ACC112 (cell line): Measurements from ENCODE around the gene RGS3.

Source experiments
- H2AFZ ChIP-seq: fragments of 200-600 bp; sonication (generic); one replicate; pipeline ENCODE4 v1.6.0; 2017; ENCODE audit warnings: antibody characterized with exemption, low read length; ENCODE audit not compliant: unreplicated experiment
- H3K27ac ChIP-seq: fragments of 200-600 bp; sonication (generic); 2 replicates; pipeline ENCODE4 v1.5.1; 2014; ENCODE audit warnings: low read depth, mild to moderate bottlenecking, antibody characterized with exemption, low read length, moderate library complexity
- H3K27me3 ChIP-seq: fragments of 200-600 bp; sonication (generic); 2 replicates; pipeline ENCODE4 v1.6.1; 2014; ENCODE audit warnings: mild to moderate bottlenecking, antibody characterized with exemption, low read length, moderate library complexity, mixed read lengths; ENCODE audit not compliant: insufficient read depth
- H3K36me3 ChIP-seq: fragments of 200-600 bp; sonication (generic); 2 replicates; pipeline ENCODE4 v1.6.1; 2016; ENCODE audit warnings: mild to moderate bottlenecking, antibody characterized with exemption, low read length, moderate library complexity, mixed read lengths; ENCODE audit not compliant: insufficient read depth
- H3K4me1 ChIP-seq: fragments of 200-600 bp; sonication (generic); one replicate; pipeline ENCODE4 v1.6.1; 2016; ENCODE audit warnings: low read length, mixed read lengths; ENCODE audit not compliant: insufficient read depth, unreplicated experiment, control insufficient read depth
- H3K4me3 ChIP-seq: fragments of 200-600 bp; sonication (generic); 2 replicates; pipeline ENCODE4 v1.5.1; 2014; ENCODE audit warnings: mild to moderate bottlenecking, low read depth, low read length
- H3K79me2 ChIP-seq: fragments of 200-600 bp; sonication (generic); one replicate; pipeline ENCODE4 v1.6.0; 2016; ENCODE audit warnings: low read length; ENCODE audit not compliant: control insufficient read depth, unreplicated experiment, insufficient read depth

RGS3 gene

DNA sequence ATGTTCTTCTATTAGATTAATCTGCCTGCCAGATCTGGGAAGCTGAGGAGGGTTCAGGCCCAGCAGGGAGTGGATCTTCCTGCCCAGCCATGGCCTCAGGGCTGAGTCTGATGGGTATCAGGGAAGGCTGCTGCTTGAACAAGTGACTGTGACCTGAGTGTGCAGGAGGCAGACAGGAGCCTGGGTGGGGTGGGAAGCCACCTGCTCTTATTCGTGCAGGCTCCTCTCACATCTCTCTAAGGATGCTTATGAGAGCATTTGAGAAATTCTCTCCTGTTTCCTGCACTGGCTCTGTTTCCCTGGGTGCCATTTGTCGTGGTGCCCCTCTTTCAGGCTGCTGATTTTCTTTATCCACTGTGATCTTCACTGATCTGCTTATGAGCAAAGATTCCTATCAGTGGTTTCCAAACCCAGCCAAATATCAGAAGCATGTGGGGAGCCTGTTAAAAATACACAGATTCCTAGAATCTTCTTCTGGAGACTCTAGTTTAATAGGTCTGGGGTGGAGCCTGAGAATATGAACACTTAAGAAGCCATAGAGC lies 2.1 kb downstream of the RGS3 start:
- no peak overlapping the region for H3K27ac ChIP-seq
- H3K4me1 ChIP-seq, result no peaks in the 10 kb centered on the region
- no peak overlapping the region for H3K4me3 ChIP-seq
- H2AFZ ChIP-seq, result no peak overlapping the region
- peaks cover 51% of the 10 kb centered on the region for H3K27me3 ChIP-seq
- H3K36me3 ChIP-seq, result no peaks in the 10 kb centered on the region
- H3K79me2 ChIP-seq, result no peaks in the 10 kb centered on the region

- no peaks in the 10 kb centered on the region for H3K79me2 ChIP-seq
- H3K4me1 ChIP-seq, result no peaks in the 10 kb centered on the region
- no peak overlapping the region for H3K27ac ChIP-seq
- H2AFZ ChIP-seq, result no peak overlapping the region
- no peak overlapping the region for H3K4me3 ChIP-seq
- H3K36me3 ChIP-seq, result no peaks in the 10 kb centered on the region
- H3K27me3 ChIP-seq, result peaks cover 56% of the 10 kb centered on the region
Measured at GRCh38 chr9:113467183-113467582, 3.7 kb downstream of the RGS3 start.

GRCh38 chr9:113468716-113469448 lies 5.4 kb downstream of the RGS3 start:
- H3K27ac ChIP-seq, result no peak overlapping the region
- H3K27me3 ChIP-seq, result peaks cover 39% of the 10 kb centered on the region
- no peak overlapping the region for H2AFZ ChIP-seq
- H3K4me3 ChIP-seq, result no peak overlapping the region
- no peaks in the 10 kb centered on the region for H3K36me3 ChIP-seq
- no peaks in the 10 kb centered on the region for H3K4me1 ChIP-seq
- no peaks in the 10 kb centered on the region for H3K79me2 ChIP-seq

DNA sequence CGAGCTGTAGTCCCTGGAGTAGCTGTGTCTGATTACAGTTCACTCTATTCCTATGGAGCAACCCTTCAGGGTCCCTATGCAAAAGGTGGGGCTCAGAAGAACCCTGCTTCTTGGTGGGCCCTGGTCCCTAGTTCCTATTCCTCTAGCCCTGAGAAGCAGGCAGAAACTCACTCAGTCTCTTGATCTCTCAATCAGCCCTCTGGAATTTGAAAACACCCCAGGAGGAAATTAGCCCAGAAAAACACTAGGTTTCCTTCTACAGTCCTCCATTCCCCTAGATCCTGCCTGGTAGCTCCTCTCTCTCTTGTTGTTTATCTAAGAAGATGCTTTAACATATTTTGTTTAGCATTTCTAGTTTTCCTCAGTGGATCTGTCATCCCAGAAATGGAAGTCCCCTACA lies 7.6 kb downstream of the RGS3 start:
- Histone ChIP-seq H3K4me3 (no peak overlapping the region), H3K27ac (no peak overlapping the region), H2AFZ (no peak overlapping the region), H3K27me3 (peaks cover 16% of the 10 kb centered on the region), H3K36me3 (no peaks in the 10 kb centered on the region), H3K4me1 (no peaks in the 10 kb centered on the region), H3K79me2 (no peaks in the 10 kb centered on the region)

GRCh38 chr9:113471566-113471965 lies 8.0 kb downstream of the RGS3 start:
- no peaks in the 10 kb centered on the region for H3K36me3 ChIP-seq
- no peaks in the 10 kb centered on the region for H3K4me1 ChIP-seq
- no peak overlapping the region for H2AFZ ChIP-seq
- H3K27me3 ChIP-seq, result peaks cover 13% of the 10 kb centered on the region
- H3K27ac ChIP-seq, result no peak overlapping the region
- H3K79me2 ChIP-seq, result no peaks in the 10 kb centered on the region
- H3K4me3 ChIP-seq, result no peak overlapping the region

DNA sequence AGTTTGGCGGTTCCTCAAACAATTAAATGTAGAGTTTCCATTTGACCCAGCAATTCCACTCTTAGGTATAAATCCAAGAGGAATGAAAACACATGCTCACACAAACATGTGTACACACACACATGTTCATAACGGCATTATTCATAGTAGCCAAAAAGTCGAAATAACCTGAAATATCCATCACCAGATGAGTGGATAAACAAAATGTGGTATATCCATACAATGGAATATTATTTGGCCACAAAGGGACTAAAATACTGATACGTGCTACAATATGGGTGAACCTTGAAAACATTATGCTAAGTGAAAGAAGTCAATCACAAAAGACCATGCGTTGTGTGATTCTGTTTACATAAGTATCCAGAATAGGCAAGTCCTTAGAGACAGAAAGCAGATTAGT lies 8.7 kb downstream of the RGS3 start:
- Histone ChIP-seq H3K79me2 (no peaks in the 10 kb centered on the region), H2AFZ (no peak overlapping the region), H3K27ac (no peak overlapping the region), H3K36me3 (no peaks in the 10 kb centered on the region), H3K27me3 (peaks cover 17% of the 10 kb centered on the region), H3K4me3 (no peak overlapping the region), H3K4me1 (no peaks in the 10 kb centered on the region)

DNA sequence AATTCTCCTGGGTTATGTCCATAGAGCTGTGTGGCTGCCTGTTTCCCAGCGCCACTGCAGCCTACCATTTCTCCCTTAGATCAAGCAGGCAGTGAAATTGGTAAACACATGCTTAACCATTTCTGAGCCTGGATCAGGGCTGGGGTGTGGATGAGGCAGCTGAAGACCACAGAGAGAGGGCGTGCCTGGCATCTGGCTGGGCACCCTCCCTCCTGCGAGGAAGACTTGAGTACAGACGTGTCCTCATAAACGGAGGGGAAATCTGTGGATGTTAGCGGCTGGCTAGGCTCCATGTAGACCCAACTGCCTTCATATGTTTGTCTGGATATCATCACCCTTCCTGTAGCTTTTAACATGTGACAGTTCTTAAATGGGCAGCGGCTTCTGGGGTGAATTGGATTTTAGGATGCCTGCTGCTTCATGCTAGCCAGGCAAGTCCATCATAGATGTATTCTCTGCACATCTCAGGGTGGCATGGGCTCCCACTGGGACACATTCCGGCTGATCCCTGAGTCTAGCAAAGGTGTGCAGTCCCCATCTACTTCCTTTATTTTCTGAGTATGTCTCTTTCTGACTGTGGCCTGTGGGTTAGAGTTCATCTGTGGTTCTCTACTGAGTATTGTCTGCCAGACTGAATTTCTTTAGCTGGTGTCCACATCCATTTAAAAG lies 11.0 kb downstream of the RGS3 start:
- H2AFZ ChIP-seq, result no peak overlapping the region
- no peak overlapping the region for H3K27ac ChIP-seq
- H3K36me3 ChIP-seq, result no peaks in the 10 kb centered on the region
- H3K27me3 ChIP-seq, result peaks cover 37% of the 10 kb centered on the region
- H3K4me3 ChIP-seq, result no peak overlapping the region
- H3K4me1 ChIP-seq, result peaks cover 4% of the 10 kb centered on the region
- H3K79me2 ChIP-seq, result no peaks in the 10 kb centered on the region

GRCh38 chr9:113475031-113475430 lies 11.5 kb downstream of the RGS3 start:
- no peak overlapping the region for H3K27ac ChIP-seq
- H3K79me2 ChIP-seq, result no peaks in the 10 kb centered on the region
- H3K27me3 ChIP-seq, result peaks cover 41% of the 10 kb centered on the region
- H3K4me3 ChIP-seq, result no peak overlapping the region
- no peaks in the 10 kb centered on the region for H3K36me3 ChIP-seq
- peaks cover 7% of the 10 kb centered on the region for H3K4me1 ChIP-seq
- H2AFZ ChIP-seq, result no peak overlapping the region

DNA sequence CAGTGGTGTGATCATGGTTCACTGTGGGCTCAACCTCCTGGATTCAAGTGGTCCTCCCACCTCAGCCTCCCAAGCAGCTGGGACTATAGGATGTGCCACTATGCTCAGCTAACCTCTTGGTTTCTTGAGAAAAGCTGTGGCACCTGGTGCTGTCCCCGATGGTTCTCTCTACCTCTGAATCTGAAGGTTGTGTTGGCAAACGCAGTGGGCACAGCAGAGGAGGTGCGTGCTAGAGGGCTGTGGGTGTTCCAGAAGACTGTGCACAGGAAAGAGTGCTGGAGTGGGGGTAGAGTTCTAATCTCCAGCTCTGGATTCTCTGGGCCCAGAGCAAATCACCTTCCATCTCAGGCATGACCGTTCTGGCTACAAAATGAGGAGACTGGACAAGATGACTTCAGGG lies 12.5 kb downstream of the RGS3 start:
- no peaks in the 10 kb centered on the region for H3K79me2 ChIP-seq
- no peak overlapping the region for H2AFZ ChIP-seq
- H3K4me1 ChIP-seq, result peaks cover 7% of the 10 kb centered on the region
- no peak overlapping the region for H3K27ac ChIP-seq
- no peak overlapping the region for H3K4me3 ChIP-seq
- H3K36me3 ChIP-seq, result no peaks in the 10 kb centered on the region
- H3K27me3 ChIP-seq, result peaks cover 41% of the 10 kb centered on the region

- Histone ChIP-seq H3K4me1 (peaks cover 7% of the 10 kb centered on the region), H3K27ac (no peak overlapping the region), H2AFZ (no peak overlapping the region), H3K79me2 (no peaks in the 10 kb centered on the region), H3K36me3 (no peaks in the 10 kb centered on the region), H3K27me3 (peaks cover 36% of the 10 kb centered on the region), H3K4me3 (no peak overlapping the region)
Measured at GRCh38 chr9:113476511-113476916, 13.0 kb downstream of the RGS3 start.

DNA sequence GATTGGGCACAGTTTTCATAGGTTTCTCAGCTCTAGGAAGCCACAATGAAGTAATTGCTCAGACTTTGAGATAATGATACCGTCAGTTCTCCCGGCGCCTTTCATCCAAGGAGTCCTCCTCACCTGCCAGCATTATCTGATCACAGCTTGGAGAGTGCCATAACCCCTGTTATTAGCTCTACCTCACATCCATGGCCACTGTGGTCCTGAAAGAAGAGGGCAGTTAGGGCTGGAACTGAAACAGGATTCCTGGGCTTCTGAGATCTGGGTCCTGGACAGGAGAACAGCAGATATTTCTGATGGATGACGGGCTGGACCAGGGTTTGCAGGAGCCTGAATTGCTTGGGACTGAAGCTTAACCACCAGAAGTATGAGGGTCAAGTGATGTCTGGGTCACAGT lies 13.5 kb downstream of the RGS3 start:
- no peak overlapping the region for H2AFZ ChIP-seq
- H3K79me2 ChIP-seq, result no peaks in the 10 kb centered on the region
- H3K36me3 ChIP-seq, result no peaks in the 10 kb centered on the region
- H3K4me1 ChIP-seq, result peaks cover 7% of the 10 kb centered on the region
- H3K27me3 ChIP-seq, result peaks cover 34% of the 10 kb centered on the region
- H3K27ac ChIP-seq, result no peak overlapping the region
- no peak overlapping the region for H3K4me3 ChIP-seq
